HepG2 (cell line): ENCODE results near the gene CEMP1. TPM values are rescaled to one million over a fixed set of nuclear protein-coding genes. Genes with fewer than 3 reads are reported as not detected.

ENCODE experiments used
- ARID2 ChIP-seq: sonication (generic); formaldehyde crosslinking; IDR thresholded peaks from 2 replicates; pipeline ENCODE4 v1.8.1; 2022; ENCODE audit warnings: mild to moderate bottlenecking, missing genetic modification reagents, borderline replicate concordance
- ATM ChIP-seq: fragments of 450-650 bp; IDR thresholded peaks from 2 replicates; pipeline ENCODE4 v1.7.1; 2017; ENCODE audit warnings: mild to moderate bottlenecking, borderline replicate concordance
- GMEB1 ChIP-seq: sonication (generic); formaldehyde crosslinking; IDR thresholded peaks from 2 replicates; pipeline ENCODE4 v1.5.1; 2020; ENCODE audit warnings: missing genetic modification reagents, mild to moderate bottlenecking, borderline replicate concordance
- HES4 ChIP-seq: sonication (generic); formaldehyde crosslinking; IDR thresholded peaks from 2 replicates; pipeline ENCODE4 v1.9.0; 2021; ENCODE audit warnings: mild to moderate bottlenecking, missing genetic modification reagents, borderline replicate concordance
- HINFP ChIP-seq: sonication (generic); formaldehyde crosslinking; IDR thresholded peaks from 2 replicates; pipeline ENCODE4 v1.4.0; 2020; ENCODE audit warnings: low read depth, mild to moderate bottlenecking, missing genetic modification reagents
- IRF9 ChIP-seq: sonication (generic); formaldehyde crosslinking; IDR thresholded peaks from 2 replicates; pipeline ENCODE4 v1.8.0; 2022; ENCODE audit warnings: missing genetic modification reagents, mild to moderate bottlenecking, borderline replicate concordance
- ISX ChIP-seq: sonication (generic); formaldehyde crosslinking; conservative IDR thresholded peaks from 2 replicates; pipeline ENCODE4 v1.5.0; 2020; ENCODE audit warnings: missing genetic modification reagents
- KDM2A ChIP-seq: sonication (generic); formaldehyde crosslinking; IDR thresholded peaks from 2 replicates; pipeline ENCODE4 v1.4.0; 2020; ENCODE audit warnings: low read depth, missing genetic modification reagents, borderline replicate concordance
- SMAD1 ChIP-seq: sonication (generic); formaldehyde crosslinking; IDR thresholded peaks from 2 replicates; pipeline ENCODE4 v1.4.0; 2020; ENCODE audit warnings: missing genetic modification reagents, low read depth, mild to moderate bottlenecking, borderline replicate concordance
- SOX5 ChIP-seq: IDR thresholded peaks from 2 replicates; pipeline ENCODE4 v1.6.1; 2016; ENCODE audit warnings: borderline replicate concordance
- SYNCRIP ChIP-seq: fragments of 200-400 bp; formaldehyde crosslinking; IDR thresholded peaks from 2 replicates; pipeline ENCODE4 v1.6.1; 2018; ENCODE audit warnings: mild to moderate bottlenecking, low read depth, low read length; ENCODE audit not compliant: insufficient read depth
- ZBTB26 ChIP-seq: IDR thresholded peaks from 2 replicates; pipeline ENCODE4 v1.6.1; 2016; ENCODE audit warnings: missing compliant biosample characterization, missing genetic modification reagents, borderline replicate concordance
- ZBTB33 ChIP-seq: sonication (generic); formaldehyde crosslinking; IDR thresholded peaks from 2 replicates; pipeline ENCODE4 v1.4.0; 2020; ENCODE audit warnings: missing genetic modification reagents
- ZBTB7A ChIP-seq: sonication (generic); formaldehyde crosslinking; IDR thresholded peaks from 2 replicates; pipeline ENCODE4 v1.8.0; 2022; ENCODE audit warnings: mild to moderate bottlenecking, missing genetic modification reagents
- ZMAT5 ChIP-seq: sonication (generic); formaldehyde crosslinking; IDR thresholded peaks from 2 replicates; pipeline ENCODE4 v1.5.0; 2020; ENCODE audit warnings: mild to moderate bottlenecking, low read depth, missing genetic modification reagents, borderline replicate concordance
- ZNF124 ChIP-seq: sonication (generic); formaldehyde crosslinking; IDR thresholded peaks from 2 replicates; pipeline ENCODE4 v1.4.0; 2020; ENCODE audit warnings: missing genetic modification reagents
- ZNF766 ChIP-seq: sonication (generic); formaldehyde crosslinking; IDR thresholded peaks from 2 replicates; pipeline ENCODE4 v1.5.0; 2020; ENCODE audit warnings: missing genetic modification reagents, borderline replicate concordance
- ZNF800 ChIP-seq: sonication (generic); formaldehyde crosslinking; IDR thresholded peaks from 2 replicates; pipeline ENCODE4 v1.4.0; 2020; ENCODE audit warnings: missing genetic modification reagents
- ZZZ3 ChIP-seq: sonication (generic); formaldehyde crosslinking; IDR thresholded peaks from 2 replicates; pipeline ENCODE4 v1.4.0; 2020; ENCODE audit warnings: missing genetic modification reagents, mild to moderate bottlenecking, borderline replicate concordance
- polyA plus RNA-seq, 8 experiments: library from polyadenylated mRNA; depleted of rRNA in 3 of 8; stranded (reverse) in 7 of 8; unstranded in 1 of 8; fragments of >200 nt; fragmentation: Illumina TruSeq in 4 of 8; extraction: Trizol in 4 of 8; gene quantifications; 2 replicates each; pipeline versions ENCODE4 v1.2.1 to v1.2.3, GENCODE V29; 2011 to 2016; ENCODE audit warnings: low read depth in 4 of 8, missing spikeins in 1 of 8, mixed read lengths in 1 of 8; ENCODE audit not compliant: insufficient read depth in 1 of 8
- total RNA-seq, 5 experiments: library from RNA; depleted of rRNA; stranded (reverse); fragments of >200 nt; fragmentation: Illumina TruSeq; extraction: Trizol; gene quantifications; 2 replicates each; pipeline ENCODE4 v1.2.3, GENCODE V29; 2016; ENCODE audit warnings: low read depth in 1 of 5

Gene CEMP1
- total and polyA plus RNA-seq, 2 of the 13 experiments (the other 11 are each of a cell fraction or from before 2014, with no cell fraction given): not detected

GRCh38 chr16:2523801-2524231, 7.4 kb downstream of the CEMP1 start (continued):
- TF ChIP-seq IRF9 (CRISPR knock-in tag): peak; percentile 38; the same call in 1 of the 2 replicates
- TF ChIP-seq ZMAT5 (CRISPR knock-in tag): no peak
- TF ChIP-seq SOX5 (CRISPR knock-in tag): no peak
- TF ChIP-seq ZNF766: no peak
- no peak for TF ChIP-seq ZZZ3 (CRISPR knock-in tag)
- no peak for TF ChIP-seq ZNF124 (CRISPR knock-in tag)
- no peak for TF ChIP-seq ARID2 (CRISPR knock-in tag)
- TF ChIP-seq ZNF800 (CRISPR knock-in tag): no peak
- no peak for TF ChIP-seq HES4
- no peak for TF ChIP-seq HINFP (CRISPR knock-in tag)
- 0 out of 2 replicates have a peak, but pooled peaks have one; percentile 10 for TF ChIP-seq ZBTB33 (CRISPR knock-in tag)
- 0 out of 2 replicates have a peak, but pooled peaks have one; percentile 20 for TF ChIP-seq KDM2A (CRISPR knock-in tag)
- no peak for TF ChIP-seq GMEB1 (CRISPR knock-in tag)
- no peak for TF ChIP-seq SYNCRIP
- no peak for TF ChIP-seq ZBTB7A (CRISPR knock-in tag)
- TF ChIP-seq ISX (CRISPR knock-in tag): no peak
- no peak for TF ChIP-seq ATM
- TF ChIP-seq ZBTB26: no peak
- no peak for TF ChIP-seq SMAD1
